ENCODE results near the gene EIF5.
"Not testable (repeated sequence)": the region's sequence is repeated elsewhere in the genome, so short reads cannot be mapped to it uniquely, and the experiment has no call there.

The EIF5 gene

GRCh38 chr14:103336191-103336590 is 2.2 kb downstream of the EIF5 start:
- DNase-seq (ENCODE audit: low read depth, low spot score), result no peak

GRCh38 chr14:103337794-103338193 is 3.8 kb downstream of the EIF5 start:
- DNase-seq (ENCODE audit: low read depth, low spot score), result no peak

- no peak for DNase-seq (ENCODE audit: low read depth, low spot score)
Measured at GRCh38 chr14:103339561-103339960, 5.5 kb downstream of the EIF5 start.

- no peak for DNase-seq (ENCODE audit: low read depth, low spot score)
Measured at GRCh38 chr14:103340480-103341212, 6.6 kb downstream of the EIF5 start.

- no peak for DNase-seq (ENCODE audit: low read depth, low spot score)
Measured at GRCh38 chr14:103341250-103342129, 7.5 kb downstream of the EIF5 start.

GRCh38 chr14:103343164-103343879 is 9.3 kb downstream of the EIF5 start:
- DNase-seq (ENCODE audit: low read depth, low spot score), result no peak

GRCh38 chr14:103343905-103344797 is 10.1 kb downstream of the EIF5 start:
- no peak for DNase-seq (ENCODE audit: low read depth, low spot score)

- DNase-seq (ENCODE audit: low read depth, low spot score), result no peak
Measured at GRCh38 chr14:103346286-103346685, 12.2 kb downstream of the EIF5 start.

- DNase-seq (ENCODE audit: low read depth, low spot score), result no peak
Measured at GRCh38 chr14:103347091-103347815, 13.2 kb downstream of the EIF5 start.

- DNase-seq (ENCODE audit: low read depth, low spot score), result no peak
Measured at GRCh38 chr14:103348154-103348553, 14.1 kb downstream of the EIF5 start.

- no peak for DNase-seq (ENCODE audit: low read depth, low spot score)
Measured at GRCh38 chr14:103349982-103350381, 15.9 kb downstream of the EIF5 start.

- no peak for DNase-seq (ENCODE audit: low read depth, low spot score)
Measured at GRCh38 chr14:103353362-103353761, 19.3 kb downstream of the EIF5 start.

GRCh38 chr14:103354141-103354540 is 20.1 kb downstream of the EIF5 start:
- no peak for DNase-seq (ENCODE audit: low read depth, low spot score)

GRCh38 chr14:103356024-103356682 is 22.1 kb downstream of the EIF5 start:
- no peak for DNase-seq (ENCODE audit: low read depth, low spot score)

GRCh38 chr14:103357552-103357951 is 23.5 kb downstream of the EIF5 start:
- DNase-seq (ENCODE audit: low read depth, low spot score), result not testable (repeated sequence)

- DNase-seq (ENCODE audit: low read depth, low spot score), result no peak
Measured at GRCh38 chr14:103360548-103360947, 26.5 kb downstream of the EIF5 start.

- peak; percentile 72 for DNase-seq (ENCODE audit: low read depth, low spot score)
Measured at GRCh38 chr14:103361867-103362266, 27.8 kb downstream of the EIF5 start.

GRCh38 chr14:103362780-103363179 is 28.7 kb downstream of the EIF5 start:
- no peak for DNase-seq (ENCODE audit: low read depth, low spot score)

GRCh38 chr14:103366741-103367140 is 32.7 kb downstream of the EIF5 start:
- DNase-seq (ENCODE audit: low read depth, low spot score), result no peak

- DNase-seq (ENCODE audit: low read depth, low spot score), result no peak
Measured at GRCh38 chr14:103367995-103368394, 34.0 kb downstream of the EIF5 start.
